ENCODE data around the gene NADK.
A peak's percentile ranks its signal among the peaks of the same experiment; 100 is the strongest.

NADK gene

DNA sequence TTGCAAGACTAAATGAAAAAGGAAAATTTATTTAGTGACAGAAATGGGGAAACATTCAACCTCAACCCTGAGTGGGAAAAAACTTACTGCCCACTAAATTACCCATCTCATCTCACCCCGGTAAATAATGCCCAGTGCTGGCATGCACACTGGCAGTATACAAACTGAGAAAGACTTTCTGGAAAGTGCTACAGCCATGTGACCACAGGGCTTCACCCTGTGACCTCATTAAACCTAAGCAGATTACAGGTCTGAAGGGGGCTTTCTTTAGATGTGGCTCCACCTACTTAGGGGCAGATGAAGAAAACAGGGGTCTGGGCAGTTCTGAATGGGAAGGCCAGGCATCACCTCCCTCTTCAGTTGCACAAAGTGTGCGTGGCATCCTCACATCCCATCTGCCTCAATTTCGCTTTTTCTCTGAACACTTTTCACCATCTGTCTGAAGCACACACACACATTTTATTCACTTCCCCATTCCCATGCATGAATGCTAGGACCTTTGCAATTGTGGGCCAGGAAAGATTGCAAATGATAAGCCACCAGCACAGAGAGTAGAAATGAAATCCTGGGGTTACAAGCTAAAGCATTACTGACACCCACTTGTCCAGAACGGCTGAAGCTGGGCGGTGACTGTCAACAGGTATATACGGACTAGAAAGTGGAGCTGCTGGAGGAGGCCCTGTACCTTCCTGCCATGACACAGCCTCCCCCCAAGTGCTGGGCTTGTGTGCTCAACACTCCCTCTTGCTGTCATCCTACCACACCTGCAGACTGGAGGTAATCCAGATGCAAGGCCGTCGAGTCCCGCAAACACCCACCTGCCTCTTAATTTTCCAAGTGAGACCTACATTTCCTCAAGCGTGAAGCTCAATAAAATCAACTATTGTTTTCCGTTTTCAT, 2.7 kb downstream of the NADK start:
- H3K27ac ChIP-seq: peak overlapping the region; percentile 97
- TF ChIP-seq, protein P1, sequence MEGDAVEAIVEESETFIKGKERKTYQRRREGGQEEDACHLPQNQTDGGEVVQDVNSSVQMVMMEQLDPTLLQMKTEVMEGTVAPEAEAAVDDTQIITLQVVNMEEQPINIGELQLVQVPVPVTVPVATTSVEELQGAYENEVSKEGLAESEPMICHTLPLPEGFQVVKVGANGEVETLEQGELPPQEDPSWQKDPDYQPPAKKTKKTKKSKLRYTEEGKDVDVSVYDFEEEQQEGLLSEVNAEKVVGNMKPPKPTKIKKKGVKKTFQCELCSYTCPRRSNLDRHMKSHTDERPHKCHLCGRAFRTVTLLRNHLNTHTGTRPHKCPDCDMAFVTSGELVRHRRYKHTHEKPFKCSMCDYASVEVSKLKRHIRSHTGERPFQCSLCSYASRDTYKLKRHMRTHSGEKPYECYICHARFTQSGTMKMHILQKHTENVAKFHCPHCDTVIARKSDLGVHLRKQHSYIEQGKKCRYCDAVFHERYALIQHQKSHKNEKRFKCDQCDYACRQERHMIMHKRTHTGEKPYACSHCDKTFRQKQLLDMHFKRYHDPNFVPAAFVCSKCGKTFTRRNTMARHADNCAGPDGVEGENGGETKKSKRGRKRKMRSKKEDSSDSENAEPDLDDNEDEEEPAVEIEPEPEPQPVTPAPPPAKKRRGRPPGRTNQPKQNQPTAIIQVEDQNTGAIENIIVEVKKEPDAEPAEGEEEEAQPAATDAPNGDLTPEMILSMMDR (conservative IDR thresholded peaks at IDR 0.05): no peak
- no peak for TF ChIP-seq ZFX (IDR thresholded peaks at IDR 0.05)

DNA sequence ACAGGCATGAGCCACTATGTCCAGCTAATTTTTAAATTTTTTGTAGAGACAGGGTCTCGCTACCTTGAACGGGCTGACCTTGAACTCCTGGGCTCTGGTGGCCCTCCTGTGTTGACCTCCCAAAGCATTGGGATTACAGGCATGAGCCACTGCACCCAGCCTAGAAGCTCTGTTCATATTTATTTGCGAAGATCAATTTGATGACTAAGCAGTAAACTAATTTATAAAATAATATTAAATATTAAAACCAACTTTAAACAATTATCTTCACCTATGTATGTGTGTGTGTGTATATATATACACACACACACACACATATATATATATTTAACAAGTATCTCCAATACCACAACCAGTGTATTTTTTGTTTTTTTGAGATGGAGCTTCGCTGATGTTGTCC, 4.4 kb downstream of the NADK start:
- no peak overlapping the region for H3K27ac ChIP-seq
- no peak for TF ChIP-seq ZFX (IDR thresholded peaks at IDR 0.05)
- TF ChIP-seq, protein P1 (conservative IDR thresholded peaks at IDR 0.05): no peak

DNA sequence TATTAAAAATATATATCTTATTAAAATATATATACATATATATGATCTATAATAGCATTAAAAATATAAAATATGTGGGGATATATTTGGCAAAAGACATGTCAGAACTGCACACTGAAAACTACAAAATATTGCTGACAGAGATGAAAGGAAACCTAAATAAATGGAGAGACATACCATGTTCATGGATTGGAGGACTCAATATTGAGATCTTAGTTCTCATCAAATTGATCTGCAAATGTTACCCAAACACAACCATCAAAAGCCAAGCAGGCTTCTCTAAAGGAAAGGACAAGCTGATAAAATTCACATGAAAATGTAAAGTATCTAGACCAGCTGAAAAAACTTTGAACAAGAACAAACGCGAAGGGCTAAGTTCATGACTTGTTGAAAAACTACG, 7.2 kb downstream of the NADK start:
- H3K27ac ChIP-seq: no peak overlapping the region
- TF ChIP-seq, protein P1 (conservative IDR thresholded peaks at IDR 0.05): no peak
- no peak for TF ChIP-seq ZFX (IDR thresholded peaks at IDR 0.05)

DNA sequence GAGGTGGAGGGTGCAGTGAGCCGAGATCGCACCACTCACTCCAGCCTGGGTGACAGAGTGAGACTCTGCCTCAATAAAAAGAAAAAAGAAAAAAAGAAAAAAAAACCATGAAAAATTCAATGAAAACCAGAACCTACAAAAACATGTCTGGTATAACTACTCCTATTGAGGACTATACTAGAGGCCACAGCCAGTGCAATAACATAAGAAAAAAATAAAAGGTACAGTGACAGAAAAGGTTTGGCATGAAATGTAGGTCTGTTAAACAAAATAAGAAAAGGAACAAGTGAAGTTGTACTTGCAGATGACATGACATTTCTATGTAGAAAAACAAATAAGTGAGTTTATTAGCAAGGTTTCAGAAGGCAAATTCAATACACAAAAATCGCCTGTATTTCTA, 8.2 kb downstream of the NADK start:
- TF ChIP-seq ZFX (IDR thresholded peaks at IDR 0.05): no peak
- TF ChIP-seq, protein P1 (conservative IDR thresholded peaks at IDR 0.05): no peak
- H3K27ac ChIP-seq: no peak overlapping the region

DNA sequence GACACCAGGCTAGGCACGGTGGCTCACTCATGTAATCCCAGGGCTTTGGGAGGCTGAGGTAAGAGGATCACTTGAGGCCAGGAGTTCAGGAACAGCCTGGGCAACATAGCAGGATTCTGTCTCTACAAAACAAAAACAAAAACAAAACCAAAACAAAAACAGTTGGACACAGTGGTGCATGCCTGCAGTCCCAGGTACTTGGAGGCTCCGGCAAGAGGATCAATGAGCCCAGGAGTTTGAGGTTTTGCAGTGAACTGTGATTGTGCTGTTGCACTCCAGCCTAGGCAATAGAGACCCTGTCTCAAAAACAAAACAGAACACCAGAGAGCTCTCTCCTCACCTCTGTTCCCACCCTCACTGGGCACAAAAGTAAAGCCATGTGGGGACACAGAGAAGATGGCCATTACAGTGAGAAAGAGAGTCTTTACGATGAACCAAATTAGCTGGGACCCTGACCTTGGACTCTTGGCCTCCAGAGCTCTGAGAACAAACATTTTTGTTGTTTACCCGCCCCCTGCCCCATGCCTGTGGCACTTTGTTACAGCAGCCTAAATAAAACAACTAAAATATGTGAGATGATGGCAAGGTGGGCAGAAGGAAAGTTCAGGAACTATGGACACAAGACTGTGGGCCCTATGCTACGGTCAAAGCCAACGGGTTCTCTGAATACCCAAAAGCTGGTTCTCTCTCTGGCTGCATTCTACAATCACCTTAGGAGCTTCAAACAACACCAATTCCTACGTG, 9.8 kb downstream of the NADK start:
- no peak overlapping the region for H3K27ac ChIP-seq

DNA sequence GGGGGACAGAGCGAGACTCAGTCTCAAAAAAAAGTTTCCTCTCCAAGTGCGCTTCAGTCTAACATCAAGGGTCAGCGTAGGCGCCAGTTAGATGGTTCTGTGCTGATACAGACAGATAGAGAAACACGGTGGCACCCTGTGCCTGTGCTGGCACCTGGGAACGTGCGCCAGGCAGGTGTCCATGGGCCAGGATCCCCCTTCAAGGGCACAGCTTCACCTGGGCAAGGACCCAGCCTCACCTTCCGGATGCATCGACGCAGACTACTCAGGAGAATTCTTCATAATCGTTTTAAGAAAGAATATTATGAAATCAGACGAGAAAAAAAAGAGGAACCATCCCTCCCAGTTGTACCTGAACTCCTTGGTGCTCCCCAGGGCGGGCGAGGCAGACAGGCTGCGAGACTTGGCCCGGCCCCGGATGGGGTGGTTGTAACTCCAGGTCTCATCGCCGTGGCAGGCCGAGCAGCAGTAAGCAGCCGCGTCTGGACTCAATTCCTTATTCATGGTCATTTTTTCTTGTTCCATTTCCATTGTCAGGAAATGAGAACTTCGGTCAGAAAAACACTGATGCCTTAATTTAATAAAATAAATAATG, 13.3 kb downstream of the NADK start:
- no peak for TF ChIP-seq ZFX (IDR thresholded peaks at IDR 0.05)
- TF ChIP-seq, protein P1 (conservative IDR thresholded peaks at IDR 0.05): no peak
- H3K27ac ChIP-seq: no peak overlapping the region

More for the DNA sequence above, 9.8 kb downstream of the NADK start:
- TF ChIP-seq ZFX (IDR thresholded peaks at IDR 0.05): no peak
- TF ChIP-seq, protein P1 (conservative IDR thresholded peaks at IDR 0.05): no peak
